Type B pancreatic cell (in vitro differentiated cells): ENCODE measurements around the gene MSI2. TPM values are rescaled to one million over a fixed set of nuclear protein-coding genes. Genes with fewer than 3 reads are reported as not detected.

Experiments used
- DNase-seq: peaks from one replicate; pipeline ENCODE4 v3.0.0; 2021; ENCODE audit warnings: mixed read lengths; ENCODE audit not compliant: unreplicated experiment; ENCODE audit errors: extremely low spot score
- H3K27ac Mint-ChIP-seq: 2 replicates; pipeline ENCODE4 v1.8.0; 2021; ENCODE audit warnings: mild to moderate bottlenecking, mixed read lengths
- H3K27me3 Mint-ChIP-seq: 2 replicates; pipeline ENCODE4 v1.8.0; 2021; ENCODE audit warnings: mixed read lengths
- H3K36me3 Mint-ChIP-seq: 2 replicates; pipeline ENCODE4 v1.8.0; 2021; ENCODE audit warnings: mixed read lengths
- H3K4me1 Mint-ChIP-seq: one replicate; pipeline ENCODE4 v1.8.0; 2021; ENCODE audit warnings: mixed read lengths; ENCODE audit not compliant: unreplicated experiment
- H3K4me3 Mint-ChIP-seq: 2 replicates; pipeline ENCODE4 v1.8.0; 2021; ENCODE audit warnings: mild to moderate bottlenecking, mixed read lengths
- H3K9me3 Mint-ChIP-seq: 2 replicates; pipeline ENCODE4 v1.8.0; 2021; ENCODE audit warnings: mixed read lengths
- CTCF ChIP-seq: fragments of 200-600 bp; sonication (generic); conservative IDR thresholded peaks from 2 replicates; pipeline ENCODE4 v1.5.0; 2021; ENCODE audit warnings: antibody characterized with exemption, mild to moderate bottlenecking
- total RNA-seq: library from RNA; stranded (reverse); gene quantifications from 2 replicates; pipeline ENCODE4 v1.2.1, GENCODE V29; 2021; ENCODE audit warnings: low replicate concordance

The MSI2 gene
- total RNA-seq, 1 donor from 2014 or later, result 158 TPM

GRCh38 chr17:57551321-57552079, 295.2 kb downstream of the MSI2 start:
- Mint-ChIP-seq H3K4me1 (peaks cover 81% of the 10 kb centered on the region), H3K27ac (no peak overlapping the region), H3K36me3 (no peaks in the 10 kb centered on the region), H3K4me3 (no peak overlapping the region), H3K9me3 (no peaks in the 10 kb centered on the region), H3K27me3 (no peaks in the 10 kb centered on the region)
- DNase-seq, result no peak
- no peak for TF ChIP-seq CTCF

- H3K9me3 Mint-ChIP-seq, result no peaks in the 10 kb centered on the region
- peaks cover 81% of the 10 kb centered on the region for H3K4me1 Mint-ChIP-seq
- H3K27ac Mint-ChIP-seq, result peak overlapping the region; percentile 30
- no peak for DNase-seq
- H3K4me3 Mint-ChIP-seq, result no peak overlapping the region
- TF ChIP-seq CTCF, result peak; percentile 73
- H3K27me3 Mint-ChIP-seq, result no peaks in the 10 kb centered on the region
- H3K36me3 Mint-ChIP-seq, result no peaks in the 10 kb centered on the region
These were observed 295.8 kb downstream of the MSI2 start for GRCh38 chr17:57552114-57552624.

GRCh38 chr17:57553526-57553925, 297.2 kb downstream of the MSI2 start:
- no peak for DNase-seq
- Mint-ChIP-seq H3K27ac (peak overlapping the region; percentile 73), H3K27me3 (peaks cover 3% of the 10 kb centered on the region), H3K9me3 (no peaks in the 10 kb centered on the region), H3K36me3 (peaks cover 6% of the 10 kb centered on the region), H3K4me1 (peaks cover 81% of the 10 kb centered on the region), H3K4me3 (peak overlapping the region; percentile 49)
- no peak for TF ChIP-seq CTCF

GRCh38 chr17:57553991-57554825, 297.9 kb downstream of the MSI2 start:
- no peaks in the 10 kb centered on the region for H3K9me3 Mint-ChIP-seq
- DNase-seq, result no peak
- H3K4me1 Mint-ChIP-seq, result peaks cover 85% of the 10 kb centered on the region
- peaks cover 6% of the 10 kb centered on the region for H3K36me3 Mint-ChIP-seq
- H3K27ac Mint-ChIP-seq, result peak overlapping the region; percentile 73
- H3K27me3 Mint-ChIP-seq, result peaks cover 3% of the 10 kb centered on the region
- no peak overlapping the region for H3K4me3 Mint-ChIP-seq
- no peak for TF ChIP-seq CTCF

GRCh38 chr17:57554826-57555635, 298.7 kb downstream of the MSI2 start:
- no peak for DNase-seq
- TF ChIP-seq CTCF, result no peak
- Mint-ChIP-seq H3K4me3 (peak overlapping the region; percentile 28), H3K9me3 (no peaks in the 10 kb centered on the region), H3K36me3 (peaks cover 6% of the 10 kb centered on the region), H3K27me3 (peaks cover 3% of the 10 kb centered on the region), H3K4me1 (peaks cover 83% of the 10 kb centered on the region), H3K27ac (peak overlapping the region; percentile 51)
